HG03060 (cell line): ENCODE results near the gene DACT2.
"Not testable (repeated sequence)": the region's sequence is repeated elsewhere in the genome, so short reads cannot be mapped to it uniquely, and the experiment has no call there.

Experiments
- ATAC-seq: cut with Tn5 transposase; IDR thresholded peaks from one replicate; pipeline ENCODE4 v1.9.1; 2021; ENCODE audit warnings: low read depth, moderate number of reproducible peaks; ENCODE audit not compliant: unreplicated experiment

DACT2 gene

GRCh38 chr6:168305096-168305749 is 14.4 kb downstream of the DACT2 start:
- no peak for ATAC-seq

- no peak for ATAC-seq
Observed at GRCh38 chr6:168304752-168305015, 14.9 kb downstream of the DACT2 start.

GRCh38 chr6:168303982-168304751 is 15.4 kb downstream of the DACT2 start:
- no peak for ATAC-seq

- ATAC-seq, result no peak
Observed at GRCh38 chr6:168302534-168302933, 17.0 kb downstream of the DACT2 start.

GRCh38 chr6:168301648-168302398 is 17.8 kb downstream of the DACT2 start:
- no peak for ATAC-seq

- ATAC-seq, result no peak
Observed at GRCh38 chr6:168300975-168301647, 18.5 kb downstream of the DACT2 start.

- no peak for ATAC-seq
Observed at GRCh38 chr6:168299541-168300511, 19.8 kb downstream of the DACT2 start.

GRCh38 chr6:168297643-168298042 is 21.9 kb downstream of the DACT2 start:
- ATAC-seq, result no peak

- no peak for ATAC-seq
Observed at GRCh38 chr6:168294901-168295300, 24.7 kb downstream of the DACT2 start.

- no peak for ATAC-seq
Observed at GRCh38 chr6:168293636-168294530, 25.7 kb downstream of the DACT2 start.

GRCh38 chr6:168292826-168293225 is 26.8 kb downstream of the DACT2 start:
- no peak for ATAC-seq

- ATAC-seq, result no peak
Observed at GRCh38 chr6:168291450-168291849, 28.1 kb downstream of the DACT2 start.

GRCh38 chr6:168290095-168290494 is 29.5 kb downstream of the DACT2 start:
- ATAC-seq, result no peak

- no peak for ATAC-seq
Observed at GRCh38 chr6:168289571-168289962, 30.0 kb downstream of the DACT2 start.

GRCh38 chr6:168288781-168289570 is 30.6 kb downstream of the DACT2 start:
- ATAC-seq, result no peak

GRCh38 chr6:168287460-168287859 is 32.1 kb downstream of the DACT2 start:
- ATAC-seq, result not testable (repeated sequence)

- ATAC-seq, result not testable (repeated sequence)
Observed at GRCh38 chr6:168286771-168287446, 32.7 kb downstream of the DACT2 start.

GRCh38 chr6:168286116-168286515 is 33.5 kb downstream of the DACT2 start:
- no peak for ATAC-seq
